ENCODE data around the gene S100B. TPM values are rescaled to one million over a fixed set of nuclear protein-coding genes. Genes with fewer than 3 reads are reported as not detected.

The S100B gene
- total RNA-seq, 4 donors from 2014 or later = 10.6 to 37.2 (median 23.2) TPM

DNA sequence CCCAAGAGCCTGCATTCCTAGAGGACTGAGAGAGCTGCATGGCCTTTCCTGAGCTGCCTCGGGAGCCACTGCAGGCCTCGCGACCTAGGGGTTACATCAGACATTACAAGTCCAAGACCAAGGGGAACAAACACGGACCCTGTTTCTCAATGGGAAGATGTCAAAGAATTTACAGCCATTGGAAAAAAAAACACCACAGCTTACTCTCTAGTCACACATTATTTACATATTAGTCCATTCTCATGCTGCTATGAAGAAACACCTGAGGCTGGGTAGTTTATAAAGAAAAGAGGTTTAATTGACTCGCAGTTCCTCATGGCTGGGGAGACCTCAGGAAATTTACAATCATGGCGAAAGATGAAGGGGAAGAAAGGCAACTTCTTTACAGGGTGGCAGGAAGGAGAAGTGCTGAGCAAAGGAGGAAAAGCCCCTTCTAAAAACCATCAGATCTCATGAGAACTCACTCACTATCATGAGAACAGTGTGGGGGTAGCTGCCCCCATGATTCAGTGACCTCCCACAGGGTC, 22.2 kb upstream of the S100B start:
- H3K27ac ChIP-seq = no peak overlapping the region
- peaks cover 6% of the 10 kb centered on the region for H3K27me3 ChIP-seq
- H3K36me3 ChIP-seq = no peaks in the 10 kb centered on the region
- DNase-seq = no peak
- intact Hi-C loops (cut with DNase I; ENCODE audit: low total_unique reads) = no loop called here
- in situ Hi-C loops (cut with MboI; ENCODE audit: low pct_ligation_motif_present in 1 of 4, low pct_unique_long_range_greater_than_20kb in 1 of 4, low sequenced_read_pairs in 3 of 4) = no loop called here
- TF ChIP-seq POLR2A (IDR thresholded peaks at IDR 0.05) (no peak), EP300 (IDR thresholded peaks at IDR 0.05; ENCODE audit: low read depth) (no peak), POLR2AphosphoS5 (IDR thresholded peaks at IDR 0.05) (no peak), CTCF (IDR thresholded peaks at IDR 0.05) (no peak)
- 74 to 77% methylated on average over 3 to 6 of the region's 6 CpGs for WGBS, 2 donors (ENCODE audit: low coverage in 1 of 2)
- H3K4me1 ChIP-seq = peaks cover 0 to 12% (median 0%) of the 10 kb centered on the region in 4 donors
- H3K4me3 ChIP-seq = no peak overlapping the region
- H3K9me3 ChIP-seq = peaks cover 0 to 13% of the 10 kb centered on the region in 2 donors

DNA sequence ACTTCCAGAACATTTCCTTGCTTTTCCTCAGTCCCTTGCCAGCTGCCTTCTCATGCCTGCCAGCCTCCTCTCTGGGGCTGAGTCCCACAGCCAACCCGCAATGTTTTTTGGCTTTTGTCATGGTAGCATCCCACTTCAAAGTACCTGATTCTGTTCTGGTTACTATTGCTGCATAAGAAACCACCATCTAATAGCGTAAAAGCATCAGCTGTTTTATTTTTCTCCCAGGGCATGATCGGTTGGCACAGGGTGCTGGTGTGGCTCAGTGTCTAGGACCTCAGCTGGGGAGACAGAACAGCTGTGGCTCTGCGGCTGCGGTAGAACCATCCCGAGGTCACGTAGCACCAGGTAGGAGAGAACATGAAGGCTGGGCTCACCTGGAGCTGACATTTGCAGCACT, 21.7 kb upstream of the S100B start:
- H3K27ac ChIP-seq = no peak overlapping the region
- peaks cover 0 to 17% (median 0%) of the 10 kb centered on the region in 4 donors for H3K4me1 ChIP-seq
- no peak for DNase-seq
- TF ChIP-seq CTCF (IDR thresholded peaks at IDR 0.05) = no peak
- no peak for TF ChIP-seq POLR2A (IDR thresholded peaks at IDR 0.05)
- no peak for TF ChIP-seq EP300 (IDR thresholded peaks at IDR 0.05; ENCODE audit: low read depth)
- TF ChIP-seq POLR2AphosphoS5 (IDR thresholded peaks at IDR 0.05) = no peak
- peaks cover 0 to 13% of the 10 kb centered on the region in 2 donors for H3K9me3 ChIP-seq
- H3K4me3 ChIP-seq = no peak overlapping the region
- WGBS, 2 donors (ENCODE audit: low coverage in 1 of 2) = 90 to 96% methylated on average over 2 to 7 of the region's 7 CpGs
- H3K27me3 ChIP-seq = peaks cover 6% of the 10 kb centered on the region
- in situ Hi-C loops (cut with MboI; ENCODE audit: low pct_ligation_motif_present in 1 of 4, low pct_unique_long_range_greater_than_20kb in 1 of 4, low sequenced_read_pairs in 3 of 4) (no loop called here), intact Hi-C loops (cut with DNase I; ENCODE audit: low total_unique reads) (no loop called here)
- no peaks in the 10 kb centered on the region for H3K36me3 ChIP-seq

- peaks cover 6% of the 10 kb centered on the region for H3K27me3 ChIP-seq
- peaks cover 0 to 13% of the 10 kb centered on the region in 2 donors for H3K9me3 ChIP-seq
- no peak for DNase-seq
- H3K27ac ChIP-seq = no peak overlapping the region
- whole genome bisulfite sequencing, 2 donors (ENCODE audit: low coverage in 1 of 2) = 91 to 100% methylated on average over 1 of the region's 1 CpG
- H3K36me3 ChIP-seq = no peaks in the 10 kb centered on the region
- in situ Hi-C loops (cut with MboI; ENCODE audit: low pct_ligation_motif_present in 1 of 4, low pct_unique_long_range_greater_than_20kb in 1 of 4, low sequenced_read_pairs in 3 of 4) = no loop called here
- intact Hi-C loops (cut with DNase I; ENCODE audit: low total_unique reads) = no loop called here
- H3K4me3 ChIP-seq = no peak overlapping the region
- TF ChIP-seq EP300 (IDR thresholded peaks at IDR 0.05; ENCODE audit: low read depth) = no peak
- no peak for TF ChIP-seq POLR2A (IDR thresholded peaks at IDR 0.05)
- no peak for TF ChIP-seq CTCF (IDR thresholded peaks at IDR 0.05)
- no peak for TF ChIP-seq POLR2AphosphoS5 (IDR thresholded peaks at IDR 0.05)
- H3K4me1 ChIP-seq = peaks cover 0 to 17% (median 0%) of the 10 kb centered on the region in 4 donors
Observed at GRCh38 chr21:46625759-46626158, 20.9 kb upstream of the S100B start.

DNA sequence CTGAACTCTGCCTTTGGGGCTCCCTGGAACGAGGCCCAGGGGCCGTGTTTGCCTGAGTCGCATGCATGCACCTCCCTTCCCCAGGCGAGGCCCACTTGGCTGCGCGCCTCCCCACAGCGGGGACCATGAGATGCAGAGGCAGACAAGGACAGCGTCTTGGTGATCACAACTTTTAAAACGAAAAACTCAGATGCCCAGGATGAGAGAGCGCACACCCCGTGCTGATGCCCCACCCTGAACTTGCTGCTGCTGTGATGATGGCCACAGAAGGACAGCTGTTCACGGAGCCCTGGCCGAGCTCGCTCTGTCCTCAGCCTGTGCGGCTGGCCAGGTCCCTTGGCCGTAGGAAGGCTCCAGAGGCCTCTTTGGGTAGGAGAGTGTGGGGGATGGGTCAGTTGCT, 19.2 kb upstream of the S100B start:
- 85% methylated on average over 14 of the region's 16 CpGs; no CpG with 5 or more reads in 1 of the 2 donors for WGBS, 2 donors (ENCODE audit: low coverage in 1 of 2)
- intact Hi-C loops (cut with DNase I; ENCODE audit: low total_unique reads) (no loop called here), in situ Hi-C loops (cut with MboI; ENCODE audit: low pct_ligation_motif_present in 1 of 4, low pct_unique_long_range_greater_than_20kb in 1 of 4, low sequenced_read_pairs in 3 of 4) (no loop called here)
- H3K9me3 ChIP-seq = peaks cover 0 to 13% of the 10 kb centered on the region in 2 donors
- TF ChIP-seq POLR2A (IDR thresholded peaks at IDR 0.05) = no peak
- no peaks in the 10 kb centered on the region for H3K36me3 ChIP-seq
- H3K27me3 ChIP-seq = peaks cover 6% of the 10 kb centered on the region
- H3K27ac ChIP-seq = no peak overlapping the region
- no peak overlapping the region for H3K4me3 ChIP-seq
- H3K4me1 ChIP-seq = peaks cover 0 to 17% (median 0%) of the 10 kb centered on the region in 4 donors
- no peak for DNase-seq

GRCh38 chr21:46622226-46622625, 17.3 kb upstream of the S100B start:
- DNase-seq = peak; percentile 27
- no peak for TF ChIP-seq POLR2A (IDR thresholded peaks at IDR 0.05)
- no peak for TF ChIP-seq POLR2AphosphoS5 (IDR thresholded peaks at IDR 0.05)
- H3K4me1 ChIP-seq = peaks cover 0 to 17% (median 0%) of the 10 kb centered on the region in 4 donors
- in situ Hi-C loops (cut with MboI; ENCODE audit: low pct_ligation_motif_present in 1 of 4, low pct_unique_long_range_greater_than_20kb in 1 of 4, low sequenced_read_pairs in 3 of 4) = no loop called here
- H3K27me3 ChIP-seq = no peaks in the 10 kb centered on the region
- peaks cover 0 to 13% of the 10 kb centered on the region in 2 donors for H3K9me3 ChIP-seq
- no peak overlapping the region for H3K4me3 ChIP-seq
- no peaks in the 10 kb centered on the region for H3K36me3 ChIP-seq
- intact Hi-C loops (cut with DNase I; ENCODE audit: low total_unique reads) = no loop called here
- peak overlapping the region; percentile 32 to 68 (median 60) for H3K27ac ChIP-seq
- WGBS, 2 donors (ENCODE audit: low coverage in 1 of 2) = 69 to 74% methylated on average over 4 of the region's 4 CpGs

Data from transverse colon (tissue), 4 donors.